HG03060 (cell line): ENCODE results near the gene CHST5.

ENCODE experiments used
- ATAC-seq: cut with Tn5 transposase; IDR thresholded peaks from one replicate; pipeline ENCODE4 v1.9.1; 2021; ENCODE audit warnings: low read depth, moderate number of reproducible peaks; ENCODE audit not compliant: unreplicated experiment

Gene CHST5

GRCh38 chr16:75481475-75481874 lies 54.4 kb downstream of the CHST5 start:
- ATAC-seq = no peak

GRCh38 chr16:75479421-75479990 lies 56.4 kb downstream of the CHST5 start:
- no peak for ATAC-seq
